SK-N-SH treated with all-trans-retinoic acid at 6 μM for 48 hours (cell line): ENCODE measurements around the gene KLRK1.
"Not testable (repeated sequence)": the region's sequence is repeated elsewhere in the genome, so short reads cannot be mapped to it uniquely, and the experiment has no call there.

Experiments
- ARNTL ChIP-seq: fragments of 450-650 bp; formaldehyde crosslinking; IDR thresholded peaks from 2 replicates; pipeline ENCODE4 v1.5.0; 2020; ENCODE audit warnings: low read depth, mild to moderate bottlenecking, moderate library complexity, borderline replicate concordance
- BACH2 ChIP-seq: fragments of 250-450 bp; sonication (Bioruptor Pico); IDR thresholded peaks from 2 replicates; pipeline ENCODE4 v1.9.0; 2021; ENCODE audit warnings: mild to moderate bottlenecking, borderline replicate concordance
- GLIS3 ChIP-seq: fragments of 250-450 bp; sonication (Bioruptor Pico); IDR thresholded peaks from 2 replicates; pipeline ENCODE4 v1.5.0; 2020; ENCODE audit warnings: mild to moderate bottlenecking, moderate library complexity
- TOX ChIP-seq: fragments of 250-450 bp; sonication (Bioruptor Pico); IDR thresholded peaks from 2 replicates; pipeline ENCODE4 v1.8.0; 2021; ENCODE audit warnings: mild to moderate bottlenecking, moderate library complexity, borderline replicate concordance
- ZC3H10 ChIP-seq: fragments of 250-450 bp; sonication (Bioruptor Pico); IDR thresholded peaks from 2 replicates; pipeline ENCODE4 v1.5.1; 2021; ENCODE audit warnings: mild to moderate bottlenecking, moderate library complexity
- ZFP3 ChIP-seq: fragments of 250-450 bp; sonication (Bioruptor Pico); IDR thresholded peaks from 2 replicates; pipeline ENCODE4 v1.5.0; 2020; ENCODE audit warnings: mild to moderate bottlenecking, moderate library complexity
- ZNF8 ChIP-seq: fragments of 450-650 bp; formaldehyde crosslinking; IDR thresholded peaks from 2 replicates; pipeline ENCODE4 v1.5.0; 2020; ENCODE audit warnings: mild to moderate bottlenecking, moderate library complexity
- TF ChIP-seq, protein P1 (sequence below): fragments of 250-450 bp; sonication (Bioruptor Pico); IDR thresholded peaks from 2 replicates; pipeline ENCODE4 v1.8.0; 2020; ENCODE audit warnings: mild to moderate bottlenecking, moderate library complexity, borderline replicate concordance
- TF ChIP-seq, protein P2 (sequence below): fragments of 250-450 bp; sonication (Bioruptor Pico); IDR thresholded peaks from 2 replicates; pipeline ENCODE4 v1.8.0; 2021; ENCODE audit warnings: low read depth, mild to moderate bottlenecking, moderate library complexity, borderline replicate concordance
- TF ChIP-seq, protein P3 (sequence below): fragments of 250-450 bp; sonication (Bioruptor Pico); IDR thresholded peaks from 2 replicates; pipeline ENCODE4 v1.5.1; 2021; ENCODE audit warnings: mild to moderate bottlenecking, moderate library complexity

DNA sequence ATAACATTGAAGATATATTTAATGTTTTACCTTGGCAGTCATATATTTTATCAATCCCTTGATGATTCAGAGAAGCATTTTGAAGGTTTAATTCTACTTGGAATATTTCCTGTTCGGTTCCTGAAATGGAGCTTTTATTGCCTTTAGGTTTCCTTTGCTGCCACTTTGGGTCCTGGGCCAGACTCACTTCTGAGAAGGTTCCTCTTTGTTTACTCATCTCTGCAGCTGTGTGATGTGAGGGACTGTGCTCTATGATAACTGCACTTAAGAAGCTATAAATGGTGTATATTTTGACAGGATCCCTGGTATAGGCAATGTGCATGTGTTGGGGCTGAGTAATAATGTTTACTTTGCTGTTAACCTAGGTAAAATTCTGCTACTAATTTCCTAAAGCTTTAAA lies 30.5 kb upstream of the KLRK1 start, which contains the start of gene KLRC3:
- not testable (repeated sequence) for TF ChIP-seq GLIS3 (CRISPR knock-in tag); ARNTL (CRISPR knock-in tag); BACH2; ZC3H10 (CRISPR knock-in tag); TOX (CRISPR knock-in tag); ZNF8; ZFP3 (CRISPR knock-in tag)
- TF ChIP-seq, protein P1, sequence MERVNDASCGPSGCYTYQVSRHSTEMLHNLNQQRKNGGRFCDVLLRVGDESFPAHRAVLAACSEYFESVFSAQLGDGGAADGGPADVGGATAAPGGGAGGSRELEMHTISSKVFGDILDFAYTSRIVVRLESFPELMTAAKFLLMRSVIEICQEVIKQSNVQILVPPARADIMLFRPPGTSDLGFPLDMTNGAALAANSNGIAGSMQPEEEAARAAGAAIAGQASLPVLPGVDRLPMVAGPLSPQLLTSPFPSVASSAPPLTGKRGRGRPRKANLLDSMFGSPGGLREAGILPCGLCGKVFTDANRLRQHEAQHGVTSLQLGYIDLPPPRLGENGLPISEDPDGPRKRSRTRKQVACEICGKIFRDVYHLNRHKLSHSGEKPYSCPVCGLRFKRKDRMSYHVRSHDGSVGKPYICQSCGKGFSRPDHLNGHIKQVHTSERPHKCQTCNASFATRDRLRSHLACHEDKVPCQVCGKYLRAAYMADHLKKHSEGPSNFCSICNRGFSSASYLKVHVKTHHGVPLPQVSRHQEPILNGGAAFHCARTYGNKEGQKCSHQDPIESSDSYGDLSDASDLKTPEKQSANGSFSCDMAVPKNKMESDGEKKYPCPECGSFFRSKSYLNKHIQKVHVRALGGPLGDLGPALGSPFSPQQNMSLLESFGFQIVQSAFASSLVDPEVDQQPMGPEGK = not testable (repeated sequence)
- TF ChIP-seq, protein P2, sequence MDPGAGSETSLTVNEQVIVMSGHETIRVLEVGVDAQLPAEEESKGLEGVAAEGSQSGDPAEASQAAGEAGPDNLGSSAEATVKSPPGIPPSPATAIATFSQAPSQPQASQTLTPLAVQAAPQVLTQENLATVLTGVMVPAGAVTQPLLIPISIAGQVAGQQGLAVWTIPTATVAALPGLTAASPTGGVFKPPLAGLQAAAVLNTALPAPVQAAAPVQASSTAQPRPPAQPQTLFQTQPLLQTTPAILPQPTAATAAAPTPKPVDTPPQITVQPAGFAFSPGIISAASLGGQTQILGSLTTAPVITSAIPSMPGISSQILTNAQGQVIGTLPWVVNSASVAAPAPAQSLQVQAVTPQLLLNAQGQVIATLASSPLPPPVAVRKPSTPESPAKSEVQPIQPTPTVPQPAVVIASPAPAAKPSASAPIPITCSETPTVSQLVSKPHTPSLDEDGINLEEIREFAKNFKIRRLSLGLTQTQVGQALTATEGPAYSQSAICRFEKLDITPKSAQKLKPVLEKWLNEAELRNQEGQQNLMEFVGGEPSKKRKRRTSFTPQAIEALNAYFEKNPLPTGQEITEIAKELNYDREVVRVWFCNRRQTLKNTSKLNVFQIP (CRISPR knock-in tag) = not testable (repeated sequence)
- TF ChIP-seq, protein P3, sequence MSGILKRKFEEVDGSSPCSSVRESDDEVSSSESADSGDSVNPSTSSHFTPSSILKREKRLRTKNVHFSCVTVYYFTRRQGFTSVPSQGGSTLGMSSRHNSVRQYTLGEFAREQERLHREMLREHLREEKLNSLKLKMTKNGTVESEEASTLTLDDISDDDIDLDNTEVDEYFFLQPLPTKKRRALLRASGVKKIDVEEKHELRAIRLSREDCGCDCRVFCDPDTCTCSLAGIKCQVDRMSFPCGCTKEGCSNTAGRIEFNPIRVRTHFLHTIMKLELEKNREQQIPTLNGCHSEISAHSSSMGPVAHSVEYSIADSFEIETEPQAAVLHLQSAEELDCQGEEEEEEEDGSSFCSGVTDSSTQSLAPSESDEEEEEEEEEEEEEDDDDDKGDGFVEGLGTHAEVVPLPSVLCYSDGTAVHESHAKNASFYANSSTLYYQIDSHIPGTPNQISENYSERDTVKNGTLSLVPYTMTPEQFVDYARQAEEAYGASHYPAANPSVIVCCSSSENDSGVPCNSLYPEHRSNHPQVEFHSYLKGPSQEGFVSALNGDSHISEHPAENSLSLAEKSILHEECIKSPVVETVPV (CRISPR knock-in tag) = not testable (repeated sequence)
